SU-DHL-6 (cell line): ENCODE data around the gene MARCHF10.
"Not testable (repeated sequence)": the region's sequence is repeated elsewhere in the genome, so short reads cannot be mapped to it uniquely, and the experiment has no call there.

Experiments used
- H2AFZ ChIP-seq: fragments of 200-600 bp; sonication (generic); 2 replicates; pipeline ENCODE4 v1.6.1; 2014; ENCODE audit warnings: low read depth, mild to moderate bottlenecking, moderate library complexity, mixed read lengths, antibody characterized with exemption, low read length; ENCODE audit not compliant: severe bottlenecking
- H3F3A ChIP-seq: fragments of 200-600 bp; shearing (Covaris generic); 2 replicates; pipeline ENCODE4 v1.6.0; 2016; ENCODE audit warnings: antibody characterized with exemption, mild to moderate bottlenecking; ENCODE audit not compliant: insufficient read depth
- H3K27ac ChIP-seq: fragments of 200-600 bp; sonication (generic); 2 replicates; pipeline ENCODE4 v1.5.1; 2016; ENCODE audit warnings: low read depth, mild to moderate bottlenecking, low read length, moderate library complexity, mixed read lengths
- H3K27me3 ChIP-seq: fragments of 200-600 bp; sonication (generic), shearing (Covaris generic); 2 replicates; pipeline ENCODE4 v1.6.0; 2014; ENCODE audit warnings: mild to moderate bottlenecking, low read length
- H3K36me3 ChIP-seq: fragments of 200-600 bp; sonication (generic); 2 replicates; pipeline ENCODE4 v1.6.1; 2014; ENCODE audit warnings: mild to moderate bottlenecking, low read length, mixed read lengths
- H3K4me2 ChIP-seq: fragments of 300-600, 200-600 bp; shearing (Covaris generic), sonication (generic); 2 replicates; pipeline ENCODE4 v1.6.0; 2014; ENCODE audit warnings: low read length, low read depth, mild to moderate bottlenecking; ENCODE audit not compliant: poor library complexity, severe bottlenecking
- H3K4me3 ChIP-seq: fragments of 200-600 bp; sonication (generic); 2 replicates; pipeline ENCODE4 v1.5.1; 2014; ENCODE audit warnings: antibody characterized with exemption, low read length, mild to moderate bottlenecking, mixed read lengths; ENCODE audit not compliant: insufficient read depth, poor library complexity, severe bottlenecking
- H3K79me2 ChIP-seq: fragments of 200-600 bp; sonication (generic); 2 replicates; pipeline ENCODE4 v1.6.1; 2014; ENCODE audit warnings: mild to moderate bottlenecking, low read length, moderate library complexity; ENCODE audit not compliant: insufficient read depth
- H3K9ac ChIP-seq: fragments of 200-600 bp; sonication (generic); 2 replicates; pipeline ENCODE4 v1.7.0; 2014; ENCODE audit warnings: mild to moderate bottlenecking, low read length
- H3K9me2 ChIP-seq: fragments of 200-600 bp; sonication (generic); replicated peaks from 2 replicates; pipeline ENCODE4 v1.6.1; 2014; ENCODE audit warnings: low read length; ENCODE audit not compliant: insufficient read depth
- H3K9me3 ChIP-seq: fragments of 200-600 bp; sonication (generic); 2 replicates; pipeline ENCODE4 v1.6.1; 2014; ENCODE audit warnings: low read length, mixed read lengths; ENCODE audit not compliant: insufficient read depth
- H4K20me1 ChIP-seq: fragments of 200-600 bp; sonication (generic); 2 replicates; pipeline ENCODE4 v1.6.1; 2014; ENCODE audit warnings: low read depth, mild to moderate bottlenecking, antibody characterized with exemption, low read length, moderate library complexity, mixed read lengths
- EZH2phosphoT487 ChIP-seq: fragments of 200-600 bp; sonication (generic), shearing (Covaris generic); conservative IDR thresholded peaks from 2 replicates; pipeline ENCODE4 v1.6.1; 2018; ENCODE audit warnings: mild to moderate bottlenecking, antibody characterized with exemption, low read length, moderate library complexity, mixed read lengths
- TF ChIP-seq, protein P1 (sequence below): fragments of 200-600 bp; sonication (generic); IDR thresholded peaks from one replicate; pipeline ENCODE4 v1.5.1; 2017; ENCODE audit warnings: antibody characterized with exemption, mild to moderate bottlenecking, low read length, moderate library complexity; ENCODE audit not compliant: insufficient read depth, poor library complexity, severe bottlenecking

MARCHF10 gene

DNA sequence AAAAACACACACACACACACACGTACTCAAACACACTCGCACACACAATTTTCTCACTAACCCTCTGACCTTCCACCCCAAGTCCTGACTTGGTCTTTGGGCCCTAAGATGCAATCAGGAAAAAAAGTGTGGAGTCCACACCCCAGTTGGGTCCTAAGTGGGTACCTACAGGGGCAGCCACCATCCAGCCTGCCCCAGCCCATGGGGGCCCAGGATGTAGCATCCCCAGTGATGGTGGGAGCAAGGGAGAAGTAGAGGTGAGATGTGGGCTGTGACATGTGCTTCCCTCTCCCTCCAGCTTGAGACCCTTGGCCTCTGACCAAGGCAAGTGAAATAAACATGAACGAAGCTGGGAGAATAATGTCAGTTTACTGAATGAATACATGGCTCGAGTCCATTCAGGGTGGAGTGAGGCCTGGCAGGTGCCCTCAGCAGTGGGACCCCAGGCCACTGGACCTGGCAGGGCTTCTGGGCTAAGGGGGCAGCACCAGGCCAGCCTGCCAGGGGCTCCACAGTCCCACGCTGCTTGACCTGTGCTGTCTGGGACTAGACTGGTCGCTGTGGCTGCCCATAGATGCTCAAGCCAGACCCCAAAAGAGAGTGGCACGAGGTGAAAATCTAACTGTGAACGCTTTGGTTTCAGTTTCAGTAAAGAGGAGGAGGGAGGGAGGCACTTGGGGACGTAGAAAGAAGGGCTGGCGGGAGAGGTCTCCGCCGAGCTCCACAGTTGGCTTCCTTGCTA, 107.0 kb downstream of the MARCHF10 start:
- Histone ChIP-seq H3K36me3 (no peaks in the 10 kb centered on the region), H3F3A (no peaks in the 10 kb centered on the region), H3K27me3 (no peaks in the 10 kb centered on the region), H3K9ac (no peak overlapping the region), H3K27ac (no peak overlapping the region), H3K9me3 (no peaks in the 10 kb centered on the region), H4K20me1 (no peaks in the 10 kb centered on the region), H3K79me2 (no peaks in the 10 kb centered on the region), H3K9me2 (no peaks in the 10 kb centered on the region), H3K4me2 (no peak overlapping the region), H3K4me3 (no peak overlapping the region), H2AFZ (no peak overlapping the region)
- TF ChIP-seq EZH2phosphoT487 = no peak
- TF ChIP-seq, protein P1, sequence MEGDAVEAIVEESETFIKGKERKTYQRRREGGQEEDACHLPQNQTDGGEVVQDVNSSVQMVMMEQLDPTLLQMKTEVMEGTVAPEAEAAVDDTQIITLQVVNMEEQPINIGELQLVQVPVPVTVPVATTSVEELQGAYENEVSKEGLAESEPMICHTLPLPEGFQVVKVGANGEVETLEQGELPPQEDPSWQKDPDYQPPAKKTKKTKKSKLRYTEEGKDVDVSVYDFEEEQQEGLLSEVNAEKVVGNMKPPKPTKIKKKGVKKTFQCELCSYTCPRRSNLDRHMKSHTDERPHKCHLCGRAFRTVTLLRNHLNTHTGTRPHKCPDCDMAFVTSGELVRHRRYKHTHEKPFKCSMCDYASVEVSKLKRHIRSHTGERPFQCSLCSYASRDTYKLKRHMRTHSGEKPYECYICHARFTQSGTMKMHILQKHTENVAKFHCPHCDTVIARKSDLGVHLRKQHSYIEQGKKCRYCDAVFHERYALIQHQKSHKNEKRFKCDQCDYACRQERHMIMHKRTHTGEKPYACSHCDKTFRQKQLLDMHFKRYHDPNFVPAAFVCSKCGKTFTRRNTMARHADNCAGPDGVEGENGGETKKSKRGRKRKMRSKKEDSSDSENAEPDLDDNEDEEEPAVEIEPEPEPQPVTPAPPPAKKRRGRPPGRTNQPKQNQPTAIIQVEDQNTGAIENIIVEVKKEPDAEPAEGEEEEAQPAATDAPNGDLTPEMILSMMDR = no peak

DNA sequence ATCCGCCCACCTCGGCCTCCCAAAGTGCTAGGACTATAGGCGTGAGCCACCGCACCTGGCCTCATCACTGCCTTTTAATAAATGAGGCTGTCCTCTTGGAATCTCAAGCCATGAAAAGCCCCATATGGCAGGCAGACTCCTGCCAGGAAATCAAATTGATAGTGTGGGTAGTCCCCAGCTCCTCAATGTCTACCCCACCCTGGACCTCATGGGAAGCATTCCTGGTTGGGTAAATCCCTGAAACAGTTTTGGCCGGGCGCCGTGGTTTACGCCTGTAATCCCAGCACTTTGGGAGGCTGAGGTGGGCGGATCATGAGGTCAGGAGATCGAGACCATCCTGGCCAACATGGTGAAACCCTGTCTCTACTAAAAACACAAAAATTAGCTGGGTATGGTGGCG, 109.7 kb downstream of the MARCHF10 start:
- H3K4me2 ChIP-seq, H3K9ac ChIP-seq, H3K79me2 ChIP-seq, H2AFZ ChIP-seq, H3K36me3 ChIP-seq, H3F3A ChIP-seq, H4K20me1 ChIP-seq, H3K27ac ChIP-seq, H3K27me3 ChIP-seq, H3K9me3 ChIP-seq, H3K4me3 ChIP-seq, H3K9me2 ChIP-seq: not testable (repeated sequence)

DNA sequence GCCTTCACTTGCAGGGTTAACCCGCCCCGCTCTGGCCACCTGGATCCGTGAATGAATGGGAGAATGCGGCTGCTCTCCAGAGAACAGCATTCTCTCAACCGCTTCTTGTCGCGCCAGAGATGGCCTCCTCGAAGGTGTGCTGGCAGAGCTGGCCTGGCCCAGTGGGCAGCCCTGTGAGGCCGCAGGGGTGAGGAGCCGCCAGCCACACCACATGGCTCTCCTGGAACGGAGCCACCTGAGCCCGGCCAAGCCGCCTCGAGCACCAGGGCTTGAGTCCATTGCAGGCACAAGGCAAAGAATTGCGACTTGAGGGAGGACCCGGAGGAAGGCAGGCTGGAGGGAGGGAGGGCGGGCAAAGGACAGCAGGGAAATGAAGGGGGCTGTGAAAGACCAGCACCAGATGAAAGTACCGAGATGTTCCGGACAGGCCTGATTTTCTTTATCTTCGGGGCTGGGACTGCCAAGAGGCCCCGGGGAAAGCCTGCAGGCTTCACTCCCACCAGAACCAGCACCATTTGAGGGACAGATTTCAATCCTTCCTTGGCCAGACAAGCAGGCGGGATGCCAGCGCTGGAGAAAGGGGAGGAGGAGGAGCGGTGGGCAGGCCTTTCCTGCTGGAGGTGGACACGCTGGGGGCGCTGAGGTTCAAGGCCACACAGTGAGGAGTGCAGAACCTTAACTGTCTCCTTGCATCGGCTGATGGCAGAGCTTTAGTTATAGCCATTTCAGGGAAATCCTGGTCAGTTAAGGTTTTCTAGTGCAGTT, 111.2 kb downstream of the MARCHF10 start:
- H3K9me3 ChIP-seq = no peaks in the 10 kb centered on the region
- no peak for TF ChIP-seq EZH2phosphoT487
- TF ChIP-seq, protein P1 = no peak
- no peak overlapping the region for H3K4me2 ChIP-seq
- no peak overlapping the region for H2AFZ ChIP-seq
- H3K4me3 ChIP-seq = no peak overlapping the region
- H3K9ac ChIP-seq = no peak overlapping the region
- H3K9me2 ChIP-seq = no peaks in the 10 kb centered on the region
- H3K36me3 ChIP-seq = no peaks in the 10 kb centered on the region
- no peaks in the 10 kb centered on the region for H3K27me3 ChIP-seq
- no peaks in the 10 kb centered on the region for H3F3A ChIP-seq
- H4K20me1 ChIP-seq = no peaks in the 10 kb centered on the region
- H3K79me2 ChIP-seq = no peaks in the 10 kb centered on the region
- H3K27ac ChIP-seq = no peak overlapping the region

DNA sequence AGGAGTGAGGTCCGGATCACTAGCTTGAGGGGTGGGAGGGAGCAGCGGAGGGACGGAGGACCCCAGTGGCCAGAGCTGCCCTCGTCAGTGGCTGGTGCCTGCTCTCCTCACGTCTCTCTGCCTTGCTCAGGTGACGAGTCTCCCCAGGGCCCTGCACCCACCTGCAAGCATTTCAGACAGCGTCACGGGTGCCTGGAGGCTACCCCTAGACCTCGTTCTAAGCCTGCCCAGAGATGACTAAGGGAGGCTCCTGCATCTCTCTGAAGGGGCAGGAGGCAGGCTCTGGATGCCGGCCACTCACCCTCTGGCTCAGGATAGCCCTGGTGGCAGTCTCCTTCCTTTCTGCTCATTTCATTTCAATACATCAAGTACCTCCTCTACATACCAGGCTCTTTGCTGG, 111.9 kb downstream of the MARCHF10 start:
- Histone ChIP-seq H3K9me3 (no peaks in the 10 kb centered on the region), H3K27ac (no peak overlapping the region), H3K36me3 (no peaks in the 10 kb centered on the region), H3F3A (no peaks in the 10 kb centered on the region), H3K27me3 (no peaks in the 10 kb centered on the region), H4K20me1 (no peaks in the 10 kb centered on the region), H3K9ac (no peak overlapping the region), H2AFZ (no peak overlapping the region), H3K79me2 (no peaks in the 10 kb centered on the region), H3K4me2 (no peak overlapping the region), H3K4me3 (no peak overlapping the region), H3K9me2 (no peaks in the 10 kb centered on the region)
- TF ChIP-seq EZH2phosphoT487 = no peak
- TF ChIP-seq, protein P1 = no peak

DNA sequence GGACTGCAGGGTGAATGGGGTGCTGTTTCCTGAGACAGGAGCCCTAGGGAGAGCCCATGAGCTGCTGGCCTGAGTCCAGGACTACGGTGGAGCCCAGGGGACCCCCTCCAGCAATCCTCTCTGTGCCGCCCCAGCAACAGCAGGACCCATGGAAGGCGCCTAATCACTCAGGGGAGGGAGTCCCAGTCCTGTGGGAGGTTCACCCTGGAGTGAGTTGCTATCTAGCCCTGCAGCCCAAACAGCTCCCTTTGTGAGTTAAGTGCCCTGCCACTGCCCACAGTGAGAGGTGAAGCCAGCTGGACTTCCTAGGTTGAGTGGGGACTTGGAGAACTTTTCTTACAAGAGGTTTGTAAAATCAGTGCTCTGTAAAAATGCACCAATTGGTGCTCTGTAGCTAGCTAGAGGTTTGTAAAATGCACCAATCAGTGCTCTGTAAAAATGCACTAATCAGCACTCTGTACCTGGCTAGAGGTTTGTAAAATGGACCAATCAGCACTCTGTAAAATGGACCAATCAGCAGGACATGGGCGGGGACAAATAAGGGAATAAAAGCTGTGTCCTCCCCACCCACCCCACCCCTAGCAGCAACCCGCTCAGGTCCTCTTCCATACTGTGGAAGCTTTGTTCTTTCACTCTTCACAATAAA, 112.9 kb downstream of the MARCHF10 start:
- not testable (repeated sequence) for H3F3A ChIP-seq, H3K27ac ChIP-seq, H3K4me3 ChIP-seq, H4K20me1 ChIP-seq, H2AFZ ChIP-seq, H3K36me3 ChIP-seq, H3K9ac ChIP-seq, H3K9me2 ChIP-seq, H3K27me3 ChIP-seq, H3K4me2 ChIP-seq, H3K9me3 ChIP-seq, H3K79me2 ChIP-seq
